ENCODE measurements around the gene TPCN2. TPM values are rescaled to one million over a fixed set of nuclear protein-coding genes. Genes with fewer than 3 reads are reported as not detected.

TPCN2 gene
- total RNA-seq, 3 donors from 2014 or later, result 19.5 to 37.4 (median 20.7) TPM

GRCh38 chr11:69004411-69005182 lies 44.1 kb upstream of the TPCN2 start:
- Histone ChIP-seq H3K36me3 (ENCODE audit: low read depth) (no peaks in the 10 kb centered on the region), H3K4me3 (no peak overlapping the region), H3K4me1 (ENCODE audit: low read depth) (peaks cover 9% of the 10 kb centered on the region), H3K9me3 (no peaks in the 10 kb centered on the region)
- intact Hi-C loops (cut with DNase I, micrococcal nuclease), result no loop called here
- TF ChIP-seq CTCF (IDR thresholded peaks at IDR 0.05), result no peak
- ATAC-seq (no peak), DNase-seq (peak in 1 of 3 donors; percentile 14)

GRCh38 chr11:69005183-69005630 lies 43.5 kb upstream of the TPCN2 start:
- intact Hi-C loops (cut with DNase I, micrococcal nuclease), result no loop called here
- DNase-seq, result peak in 1 of 3 donors; percentile 16
- no peak for ATAC-seq

GRCh38 chr11:69005631-69006368 lies 42.9 kb upstream of the TPCN2 start:
- intact Hi-C loops (cut with DNase I, micrococcal nuclease), result no loop called here
- Histone ChIP-seq H3K9me3 (no peaks in the 10 kb centered on the region), H3K36me3 (ENCODE audit: low read depth) (no peaks in the 10 kb centered on the region), H3K4me1 (ENCODE audit: low read depth) (peaks cover 11% of the 10 kb centered on the region), H3K4me3 (no peak overlapping the region)
- TF ChIP-seq CTCF (IDR thresholded peaks at IDR 0.05), result no peak
- ATAC-seq (no peak), DNase-seq (peak in 1 of 3 donors; percentile 3)

More at GRCh38 chr11:69005183-69005630, 43.5 kb upstream of the TPCN2 start:
- no peaks in the 10 kb centered on the region for H3K36me3 ChIP-seq (ENCODE audit: low read depth)
- no peak overlapping the region for H3K4me3 ChIP-seq
- H3K4me1 ChIP-seq (ENCODE audit: low read depth), result peaks cover 11% of the 10 kb centered on the region
- TF ChIP-seq CTCF (IDR thresholded peaks at IDR 0.05), result no peak
- H3K9me3 ChIP-seq, result no peaks in the 10 kb centered on the region

- peaks cover 16% of the 10 kb centered on the region for H3K4me1 ChIP-seq (ENCODE audit: low read depth)
Observed at GRCh38 chr11:69006816-69007215, 41.9 kb upstream of the TPCN2 start.

GRCh38 chr11:69007975-69008381 lies 40.8 kb upstream of the TPCN2 start:
- intact Hi-C loops (cut with DNase I, micrococcal nuclease), result no loop called here
- peaks cover 16% of the 10 kb centered on the region for H3K4me1 ChIP-seq (ENCODE audit: low read depth)
- H3K9me3 ChIP-seq, result no peaks in the 10 kb centered on the region
- no peak for TF ChIP-seq CTCF (IDR thresholded peaks at IDR 0.05)
- no peak for DNase-seq
- no peak for ATAC-seq
- no peak overlapping the region for H3K4me3 ChIP-seq
- no peaks in the 10 kb centered on the region for H3K36me3 ChIP-seq (ENCODE audit: low read depth)

More at GRCh38 chr11:69006816-69007215, 41.9 kb upstream of the TPCN2 start:
- intact Hi-C loops (cut with DNase I, micrococcal nuclease), result no loop called here
- Histone ChIP-seq H3K9me3 (no peaks in the 10 kb centered on the region), H3K4me3 (no peak overlapping the region), H3K36me3 (ENCODE audit: low read depth) (no peaks in the 10 kb centered on the region)
- ATAC-seq, result no peak
- no peak for DNase-seq
- no peak for TF ChIP-seq CTCF (IDR thresholded peaks at IDR 0.05)

All from mucosa of descending colon (tissue), 3 donors.